ENCODE measurements around the gene FRMPD1. TPM values are rescaled to one million over a fixed set of nuclear protein-coding genes. Genes with fewer than 3 reads are reported as not detected.

The FRMPD1 gene
- total RNA-seq, 1 donor, result not detected

DNA sequence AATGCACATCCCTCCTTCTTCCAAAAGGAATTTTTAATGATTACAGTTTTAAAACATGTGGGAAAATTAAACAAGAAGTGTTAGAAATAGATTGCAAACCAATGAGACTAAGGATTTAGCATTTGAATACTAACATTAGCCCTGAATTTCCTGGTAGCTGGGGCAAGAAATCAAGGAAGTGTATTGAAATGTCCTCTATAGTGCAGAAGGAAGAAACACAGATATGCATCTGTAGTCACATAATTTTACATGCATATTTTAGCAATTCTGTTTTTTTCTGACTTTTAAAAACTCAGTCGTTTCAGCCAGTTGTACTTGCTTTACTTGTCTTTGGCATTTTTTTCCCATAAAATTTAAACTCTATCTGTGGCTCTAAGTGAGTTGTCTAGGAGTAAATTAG, 45.8 kb downstream of the FRMPD1 start:
- TF ChIP-seq, protein P1, sequence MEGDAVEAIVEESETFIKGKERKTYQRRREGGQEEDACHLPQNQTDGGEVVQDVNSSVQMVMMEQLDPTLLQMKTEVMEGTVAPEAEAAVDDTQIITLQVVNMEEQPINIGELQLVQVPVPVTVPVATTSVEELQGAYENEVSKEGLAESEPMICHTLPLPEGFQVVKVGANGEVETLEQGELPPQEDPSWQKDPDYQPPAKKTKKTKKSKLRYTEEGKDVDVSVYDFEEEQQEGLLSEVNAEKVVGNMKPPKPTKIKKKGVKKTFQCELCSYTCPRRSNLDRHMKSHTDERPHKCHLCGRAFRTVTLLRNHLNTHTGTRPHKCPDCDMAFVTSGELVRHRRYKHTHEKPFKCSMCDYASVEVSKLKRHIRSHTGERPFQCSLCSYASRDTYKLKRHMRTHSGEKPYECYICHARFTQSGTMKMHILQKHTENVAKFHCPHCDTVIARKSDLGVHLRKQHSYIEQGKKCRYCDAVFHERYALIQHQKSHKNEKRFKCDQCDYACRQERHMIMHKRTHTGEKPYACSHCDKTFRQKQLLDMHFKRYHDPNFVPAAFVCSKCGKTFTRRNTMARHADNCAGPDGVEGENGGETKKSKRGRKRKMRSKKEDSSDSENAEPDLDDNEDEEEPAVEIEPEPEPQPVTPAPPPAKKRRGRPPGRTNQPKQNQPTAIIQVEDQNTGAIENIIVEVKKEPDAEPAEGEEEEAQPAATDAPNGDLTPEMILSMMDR (IDR thresholded peaks at IDR 0.05; ENCODE audit: extremely low read depth, low read depth, low read length), result no peak
- H3K4me1 ChIP-seq (ENCODE audit: insufficient read depth, low read length), result no peaks in the 10 kb centered on the region
- no peak overlapping the region for H3K4me3 ChIP-seq (ENCODE audit: insufficient read depth, low read length)
- no peak for DNase-seq (ENCODE audit: insufficient read length, low spot score, missing footprints)
- no peak overlapping the region for H3K27ac ChIP-seq (ENCODE audit: low read depth, low read length)
- no peak overlapping the region for H3K4me2 ChIP-seq (ENCODE audit: insufficient read depth, low read length)
- no peak overlapping the region for H2AFZ ChIP-seq (ENCODE audit: low read length)
- no peaks in the 10 kb centered on the region for H3K9me3 ChIP-seq (ENCODE audit: low read depth, low read length)
- H3K79me2 ChIP-seq (ENCODE audit: insufficient read depth, low read length), result no peaks in the 10 kb centered on the region
- H3K27me3 ChIP-seq (ENCODE audit: insufficient read depth, low read length), result peaks cover 38% of the 10 kb centered on the region
- no peaks in the 10 kb centered on the region for H3K36me3 ChIP-seq (ENCODE audit: insufficient read depth, low read length)
- no peaks in the 10 kb centered on the region for H4K20me1 ChIP-seq (ENCODE audit: insufficient read depth, low read length)

DNA sequence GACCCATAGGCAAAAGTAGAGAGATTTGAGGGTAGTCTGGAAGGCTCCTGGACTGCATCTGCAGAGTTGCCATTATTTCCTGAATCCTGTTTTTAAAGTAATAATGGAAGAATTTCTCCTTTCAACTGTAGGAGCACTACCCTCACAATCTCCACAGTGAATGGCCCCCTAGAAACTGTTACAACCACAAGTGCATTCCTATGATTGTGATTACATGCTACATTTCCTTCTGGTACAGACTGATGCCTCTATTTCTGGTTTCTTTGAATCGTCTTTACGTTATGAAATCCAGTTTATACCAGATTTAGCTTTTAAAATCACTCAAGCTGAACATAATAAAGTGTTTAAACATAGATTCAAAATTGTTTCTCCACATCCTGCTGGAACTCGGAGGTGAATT, 49.4 kb downstream of the FRMPD1 start:
- no peak overlapping the region for H2AFZ ChIP-seq (ENCODE audit: low read length)
- H3K79me2 ChIP-seq (ENCODE audit: insufficient read depth, low read length), result no peaks in the 10 kb centered on the region
- H3K36me3 ChIP-seq (ENCODE audit: insufficient read depth, low read length), result no peaks in the 10 kb centered on the region
- no peaks in the 10 kb centered on the region for H3K4me1 ChIP-seq (ENCODE audit: insufficient read depth, low read length)
- peaks cover 22% of the 10 kb centered on the region for H3K27me3 ChIP-seq (ENCODE audit: insufficient read depth, low read length)
- no peaks in the 10 kb centered on the region for H3K9me3 ChIP-seq (ENCODE audit: low read depth, low read length)
- H3K27ac ChIP-seq (ENCODE audit: low read depth, low read length), result no peak overlapping the region
- no peak overlapping the region for H3K4me3 ChIP-seq (ENCODE audit: insufficient read depth, low read length)
- TF ChIP-seq, protein P1 (IDR thresholded peaks at IDR 0.05; ENCODE audit: extremely low read depth, low read depth, low read length), result no peak
- no peak for DNase-seq (ENCODE audit: insufficient read length, low spot score, missing footprints)
- H3K4me2 ChIP-seq (ENCODE audit: insufficient read depth, low read length), result no peak overlapping the region
- H4K20me1 ChIP-seq (ENCODE audit: insufficient read depth, low read length), result no peaks in the 10 kb centered on the region

DNA sequence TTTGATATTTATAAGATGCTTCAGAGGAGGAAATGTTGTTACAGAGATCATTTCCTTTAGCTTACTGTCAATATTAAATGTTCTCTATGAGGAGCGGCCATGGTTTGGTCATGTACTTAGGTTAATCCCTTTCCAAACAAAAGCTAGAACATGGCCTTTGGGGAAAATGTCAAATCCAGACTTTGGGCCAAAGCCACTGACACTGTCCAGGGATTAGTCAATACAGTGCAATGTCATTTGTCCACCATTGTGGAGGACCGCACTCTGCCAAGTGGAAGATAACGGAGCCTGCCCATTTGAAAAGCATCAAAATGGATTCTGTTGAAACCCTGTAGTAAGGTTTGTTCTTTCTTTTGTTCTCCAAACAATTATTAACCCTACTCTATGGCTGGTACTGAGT, 50.1 kb downstream of the FRMPD1 start:
- peaks cover 23% of the 10 kb centered on the region for H3K27me3 ChIP-seq (ENCODE audit: insufficient read depth, low read length)
- H2AFZ ChIP-seq (ENCODE audit: low read length), result no peak overlapping the region
- no peaks in the 10 kb centered on the region for H3K79me2 ChIP-seq (ENCODE audit: insufficient read depth, low read length)
- no peaks in the 10 kb centered on the region for H3K4me1 ChIP-seq (ENCODE audit: insufficient read depth, low read length)
- no peak for DNase-seq (ENCODE audit: insufficient read length, low spot score, missing footprints)
- H3K4me2 ChIP-seq (ENCODE audit: insufficient read depth, low read length), result no peak overlapping the region
- H3K27ac ChIP-seq (ENCODE audit: low read depth, low read length), result no peak overlapping the region
- H3K36me3 ChIP-seq (ENCODE audit: insufficient read depth, low read length), result no peaks in the 10 kb centered on the region
- H3K4me3 ChIP-seq (ENCODE audit: insufficient read depth, low read length), result no peak overlapping the region
- TF ChIP-seq, protein P1 (IDR thresholded peaks at IDR 0.05; ENCODE audit: extremely low read depth, low read depth, low read length), result no peak
- no peaks in the 10 kb centered on the region for H3K9me3 ChIP-seq (ENCODE audit: low read depth, low read length)
- no peaks in the 10 kb centered on the region for H4K20me1 ChIP-seq (ENCODE audit: insufficient read depth, low read length)

DNA sequence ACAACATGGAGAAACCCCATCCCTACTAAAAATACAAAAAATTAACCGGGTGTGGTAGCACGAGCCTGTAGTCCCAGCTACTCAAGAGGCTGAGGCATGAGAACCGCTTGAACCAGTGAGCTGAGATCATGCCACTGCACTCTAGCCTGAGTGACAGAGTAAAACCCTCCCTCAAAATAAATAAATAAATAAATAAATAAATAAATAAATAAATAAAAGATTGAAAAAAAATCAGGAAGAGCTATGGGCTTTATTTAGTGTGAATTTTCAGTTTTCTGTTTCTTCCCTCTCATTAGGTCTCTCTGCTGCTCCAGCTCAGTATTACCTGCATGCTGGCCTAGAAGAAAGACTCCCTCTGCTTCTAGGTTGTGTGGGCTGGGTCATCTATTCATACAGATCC, 55.0 kb downstream of the FRMPD1 start:
- no peak overlapping the region for H3K27ac ChIP-seq (ENCODE audit: low read depth, low read length)
- peaks cover 38% of the 10 kb centered on the region for H3K27me3 ChIP-seq (ENCODE audit: insufficient read depth, low read length)

More for the DNA sequence above, 55.0 kb downstream of the FRMPD1 start:
- no peak for DNase-seq (ENCODE audit: insufficient read length, low spot score, missing footprints)
- Histone ChIP-seq H3K4me3 (ENCODE audit: insufficient read depth, low read length) (no peak overlapping the region), H3K9me3 (ENCODE audit: low read depth, low read length) (no peaks in the 10 kb centered on the region), H4K20me1 (ENCODE audit: insufficient read depth, low read length) (no peaks in the 10 kb centered on the region), H3K79me2 (ENCODE audit: insufficient read depth, low read length) (no peaks in the 10 kb centered on the region), H3K4me2 (ENCODE audit: insufficient read depth, low read length) (no peak overlapping the region), H2AFZ (ENCODE audit: low read length) (no peak overlapping the region), H3K36me3 (ENCODE audit: insufficient read depth, low read length) (no peaks in the 10 kb centered on the region), H3K4me1 (ENCODE audit: insufficient read depth, low read length) (no peaks in the 10 kb centered on the region)
- TF ChIP-seq, protein P1 (IDR thresholded peaks at IDR 0.05; ENCODE audit: extremely low read depth, low read depth, low read length), result no peak

Measured in osteoblast (primary cell).